T-cell (primary cell): ENCODE results near the gene MCM5. TPM values are rescaled to one million over a fixed set of nuclear protein-coding genes. Genes with fewer than 3 reads are reported as not detected.

Experiments
- ATAC-seq, 4 experiments: fragments of 200-7000 bp in 3 of 4; fragments of 150-1000 bp in 1 of 4; cut with Tn5 transposase; replicated peaks in 1 of 4; 1 replicate in 3 of 4; 2 replicates in 1 of 4; pipeline ENCODE4 v1.10.0; 2021; ENCODE audit warnings: moderate library complexity in 3 of 4, mild to moderate bottlenecking in 2 of 4, moderate number of reproducible peaks in 1 of 4
- CTCF ChIA-PET, 2 donors: fragments of 300-600 bp; sonication (Branson Sonifier 250); formaldehyde crosslinking; loops; one replicate each; lab custom pipeline; 2022; ENCODE audit warnings: antibody characterized with exemption in 2 of 2; lab: Charles Lee
- POLR2A ChIA-PET, 2 donors: fragments of 300-600 bp; sonication (Branson Sonifier 250); formaldehyde crosslinking; loops; one replicate each; lab custom pipeline; 2022; ENCODE audit warnings: antibody characterized with exemption in 2 of 2; lab: Charles Lee
- DNase-seq, 35 experiments: peaks; one replicate each; pipeline versions ENCODE4 v3.0.0 to v3.0.0-alpha.2; 2013 to 2023
- H3K27ac ChIP-seq: one replicate; pipeline ENCODE4 v1.5.1; 2013; ENCODE audit warnings: low read length
- H3K27me3 ChIP-seq, 2 experiments: replicated peaks in 1 of 2; 1 replicate in 1 of 2; 2 replicates in 1 of 2; pipeline versions ENCODE4 v1.6.1 to v1.7.0; 2013; ENCODE audit warnings: low read length in 1 of 2, mixed read lengths in 1 of 2; ENCODE audit not compliant: control insufficient read depth in 2 of 2, insufficient read depth in 2 of 2; ENCODE audit errors: extremely low read depth in 1 of 2
- H3K36me3 ChIP-seq, 2 donors: 1 replicate in 1 of 2; 2 replicates in 1 of 2; pipeline versions ENCODE4 v1.6.1 to v1.7.0; 2013; ENCODE audit warnings: low read length in 1 of 2; ENCODE audit not compliant: control insufficient read depth in 2 of 2, insufficient read depth in 1 of 2; ENCODE audit errors: extremely low read depth in 1 of 2
- H3K4me1 ChIP-seq, 2 experiments: 1 replicate in 1 of 2; 2 replicates in 1 of 2; pipeline versions ENCODE4 v1.6.1 to v1.7.0; 2013; ENCODE audit warnings: low read length in 2 of 2, mixed read lengths in 1 of 2; ENCODE audit not compliant: insufficient read depth in 2 of 2, control insufficient read depth in 1 of 2; ENCODE audit errors: extremely low read depth in 1 of 2
- H3K4me3 ChIP-seq, 2 donors: 1 replicate in 1 of 2; 2 replicates in 1 of 2; pipeline versions ENCODE4 v1.5.1 to v1.7.0; 2013; ENCODE audit warnings: mild to moderate bottlenecking in 2 of 2, low read length in 1 of 2, moderate library complexity in 1 of 2; ENCODE audit not compliant: control insufficient read depth in 1 of 2; ENCODE audit errors: extremely low read depth in 1 of 2
- H3K9me3 ChIP-seq: 2 replicates; pipeline ENCODE4 v1.7.0; 2013
- H3K27ac Mint-ChIP-seq, 2 donors: one replicate each; pipeline ENCODE4 v1.8.0; 2020 to 2021; ENCODE audit warnings: mild to moderate bottlenecking in 2 of 2, mixed read lengths in 2 of 2
- H3K27me3 Mint-ChIP-seq, 2 donors: one replicate each; pipeline ENCODE4 v1.8.0; 2021 to 2022; ENCODE audit warnings: mixed read lengths in 2 of 2
- H3K36me3 Mint-ChIP-seq: one replicate; pipeline ENCODE4 v1.8.0; 2021; ENCODE audit warnings: mixed read lengths
- H3K4me1 Mint-ChIP-seq, 3 donors: one replicate each; pipeline ENCODE4 v1.8.0; 2020 to 2022; ENCODE audit warnings: mixed read lengths in 3 of 3, mild to moderate bottlenecking in 1 of 3
- H3K4me3 Mint-ChIP-seq, 3 donors: one replicate each; pipeline ENCODE4 v1.8.0; 2020 to 2022; ENCODE audit warnings: mild to moderate bottlenecking in 3 of 3, mixed read lengths in 3 of 3, moderate library complexity in 3 of 3
- H3K9me3 Mint-ChIP-seq, 3 donors: one replicate each; pipeline ENCODE4 v1.8.0; 2020 to 2022; ENCODE audit warnings: mixed read lengths in 3 of 3
- WGBS: methylation state at CpG from one replicate; pipeline ENCODE4 v1.1.5; 2013; ENCODE audit warnings: missing lambda C conversion rate; ENCODE audit not compliant: insufficient coverage; 5-methylcytosine and 5-hydroxymethylcytosine counted together
- total RNA-seq, 35 experiments: library from RNA in 6 of 35; stranded (reverse) in 6 of 35; fragments of 120-200 nt in 1 of 35; gene quantifications; one replicate each; pipeline versions ENCODE4 v1.2.1 to v1.2.4 and lab custom pipeline; 2013 to 2026

Gene MCM5
- total RNA-seq, 5 donors from 2014 or later (not counting 1 experiment from before 2014, with no cell fraction given): 34.7 to 66.8 (median 58.7) TPM

- peaks cover 0 to 45% of the 10 kb centered on the region in 2 experiments for H3K27me3 ChIP-seq
- no peaks in the 10 kb centered on the region for H3K36me3 ChIP-seq
- peak overlapping the region; percentile 25 to 43 for H3K4me3 ChIP-seq
- Mint-ChIP-seq H3K27ac (peak overlapping the region in 1 of 2 donors; percentile 11), H3K4me1 (peaks cover 12 to 27% (median 23%) of the 10 kb centered on the region in 3 donors), H3K36me3 (no peaks in the 10 kb centered on the region), H3K9me3 (no peaks in the 10 kb centered on the region), H3K27me3 (peaks cover 19 to 39% of the 10 kb centered on the region in 2 donors), H3K4me3 (peak overlapping the region; percentile 13 to 64 (median 45))
- H3K4me1 ChIP-seq: peaks cover 0 to 23% of the 10 kb centered on the region in 2 experiments
- WGBS: 88% methylated on average over 4 of the region's 5 CpGs
- H3K27ac ChIP-seq: no peak overlapping the region
- DNase-seq (no peak), ATAC-seq (peak in 1 of 4 experiments; percentile 16)
- CTCF ChIA-PET: no interaction called here
- H3K9me3 ChIP-seq: no peaks in the 10 kb centered on the region
- POLR2A ChIA-PET: no interaction called here
Measured at GRCh38 chr22:35381424-35382009, 18.4 kb upstream of the MCM5 start.

DNA sequence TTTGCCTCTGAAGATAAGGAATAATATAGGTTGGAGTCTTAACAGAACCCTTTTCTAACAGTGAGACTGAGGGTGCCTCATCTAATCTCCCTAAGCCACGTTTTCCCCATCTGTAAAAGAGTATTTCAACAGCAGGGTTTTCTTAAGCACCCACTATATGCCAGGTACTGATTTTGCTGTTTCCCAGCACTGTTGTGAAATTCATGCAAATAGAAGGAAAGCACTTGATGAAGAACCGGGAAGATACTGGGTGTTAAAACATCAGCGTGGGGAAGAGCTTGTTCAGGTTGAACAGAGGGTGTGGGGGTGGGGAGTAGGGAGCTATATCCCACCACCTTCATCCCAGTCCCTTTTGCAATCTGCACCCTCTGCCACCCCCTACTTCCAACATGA is 16.3 kb upstream of the MCM5 start:
- H3K4me3 Mint-ChIP-seq: no peak overlapping the region
- peaks cover 19 to 47% of the 10 kb centered on the region in 2 donors for H3K27me3 Mint-ChIP-seq
- H3K9me3 ChIP-seq: no peaks in the 10 kb centered on the region
- no peaks in the 10 kb centered on the region for H3K9me3 Mint-ChIP-seq
- 80% methylated on average over 1 of the region's 3 CpGs for WGBS
- no peak overlapping the region for H3K4me3 ChIP-seq
- no peaks in the 10 kb centered on the region for H3K36me3 ChIP-seq
- DNase-seq (no peak), ATAC-seq (no peak)
- ChIA-PET POLR2A (no interaction called here), CTCF (no interaction called here)
- no peak overlapping the region for H3K27ac ChIP-seq
- H3K27ac Mint-ChIP-seq: no peak overlapping the region
- no peaks in the 10 kb centered on the region for H3K36me3 Mint-ChIP-seq
- H3K4me1 ChIP-seq: peaks cover 0 to 14% of the 10 kb centered on the region in 2 experiments
- H3K4me1 Mint-ChIP-seq: peaks cover 0 to 15% (median 12%) of the 10 kb centered on the region in 3 donors
- H3K27me3 ChIP-seq: peaks cover 0 to 57% of the 10 kb centered on the region in 2 experiments

- Mint-ChIP-seq H3K4me1 (peaks cover 0 to 15% (median 12%) of the 10 kb centered on the region in 3 donors), H3K27me3 (peaks cover 23 to 50% of the 10 kb centered on the region in 2 donors), H3K9me3 (no peaks in the 10 kb centered on the region), H3K4me3 (no peak overlapping the region), H3K27ac (no peak overlapping the region), H3K36me3 (no peaks in the 10 kb centered on the region)
- 83% methylated on average over 2 of the region's 4 CpGs for WGBS
- CTCF ChIA-PET: interaction anchor here (0.5 to 1.1 kb wide), 2 partner anchors 13 to 237 kb away, joined by 3 to 5 read pairs; no protein-coding TSS in a partner anchor
- DNase-seq (no peak), ATAC-seq (no peak)
- Histone ChIP-seq H3K4me1 (peaks cover 0 to 14% of the 10 kb centered on the region in 2 experiments), H3K36me3 (no peaks in the 10 kb centered on the region), H3K27me3 (peaks cover 0 to 58% of the 10 kb centered on the region in 2 experiments), H3K4me3 (no peak overlapping the region), H3K9me3 (no peaks in the 10 kb centered on the region), H3K27ac (no peak overlapping the region)
- POLR2A ChIA-PET: no interaction called here
Measured at GRCh38 chr22:35384527-35384926, 15.4 kb upstream of the MCM5 start.

- no peak overlapping the region for H3K4me3 ChIP-seq
- H3K4me1 ChIP-seq: peaks cover 0 to 14% of the 10 kb centered on the region in 2 experiments
- CTCF ChIA-PET: interaction anchor here in 1 of 2 donors (1.1 kb wide), 1 partner anchor 236 kb away, joined by 3 read pairs; no protein-coding TSS in a partner anchor
- 94% methylated on average over 2 of the region's 6 CpGs for WGBS
- Mint-ChIP-seq H3K9me3 (no peaks in the 10 kb centered on the region), H3K4me1 (peaks cover 0 to 15% (median 12%) of the 10 kb centered on the region in 3 donors), H3K4me3 (no peak overlapping the region), H3K27me3 (peaks cover 25 to 56% of the 10 kb centered on the region in 2 donors), H3K27ac (no peak overlapping the region), H3K36me3 (no peaks in the 10 kb centered on the region)
- H3K36me3 ChIP-seq: no peaks in the 10 kb centered on the region
- no peak overlapping the region for H3K27ac ChIP-seq
- peaks cover 0 to 64% of the 10 kb centered on the region in 2 experiments for H3K27me3 ChIP-seq
- POLR2A ChIA-PET: interaction anchor here in 1 of 2 donors (0.6 kb wide), 2 partner anchors 54 to 1349 kb away, joined by 6 to 9 read pairs; no protein-coding TSS in a partner anchor
- DNase-seq (no peak), ATAC-seq (no peak)
- no peaks in the 10 kb centered on the region for H3K9me3 ChIP-seq
Measured at GRCh38 chr22:35384975-35385588, 14.9 kb upstream of the MCM5 start.

DNA sequence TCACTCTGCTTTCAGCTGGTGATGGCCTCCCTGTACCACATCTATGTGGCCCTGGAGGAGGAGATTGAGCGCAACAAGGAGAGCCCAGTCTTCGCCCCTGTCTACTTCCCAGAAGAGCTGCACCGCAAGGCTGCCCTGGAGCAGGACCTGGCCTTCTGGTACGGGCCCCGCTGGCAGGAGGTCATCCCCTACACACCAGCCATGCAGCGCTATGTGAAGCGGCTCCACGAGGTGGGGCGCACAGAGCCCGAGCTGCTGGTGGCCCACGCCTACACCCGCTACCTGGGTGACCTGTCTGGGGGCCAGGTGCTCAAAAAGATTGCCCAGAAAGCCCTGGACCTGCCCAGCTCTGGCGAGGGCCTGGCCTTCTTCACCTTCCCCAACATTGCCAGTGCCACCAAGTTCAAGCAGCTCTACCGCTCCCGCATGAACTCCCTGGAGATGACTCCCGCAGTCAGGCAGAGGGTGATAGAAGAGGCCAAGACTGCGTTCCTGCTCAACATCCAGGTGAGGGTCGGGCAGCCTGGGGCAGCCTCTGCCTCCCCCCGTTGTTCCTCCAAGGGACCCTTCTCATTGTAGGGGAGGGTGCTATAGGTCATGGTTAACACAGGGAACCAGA is 13.2 kb upstream of the MCM5 start:
- peaks cover 0 to 56% of the 10 kb centered on the region in 2 experiments for H3K27me3 ChIP-seq
- DNase-seq (no peak), ATAC-seq (peak in 1 of 4 experiments; percentile 17)
- no peaks in the 10 kb centered on the region for H3K9me3 ChIP-seq
- no peaks in the 10 kb centered on the region for H3K36me3 Mint-ChIP-seq
- POLR2A ChIA-PET: no interaction called here
- 92% methylated on average over 19 of the region's 19 CpGs for WGBS
- peaks cover 0 to 3% (median 3%) of the 10 kb centered on the region in 3 donors for H3K4me1 Mint-ChIP-seq
- no peaks in the 10 kb centered on the region for H3K36me3 ChIP-seq
- no peak overlapping the region for H3K4me3 Mint-ChIP-seq
- H3K4me1 ChIP-seq: no peaks in the 10 kb centered on the region
- no peak overlapping the region for H3K4me3 ChIP-seq
- H3K27ac ChIP-seq: no peak overlapping the region
- CTCF ChIA-PET: no interaction called here
- H3K27ac Mint-ChIP-seq: no peak overlapping the region
- no peaks in the 10 kb centered on the region for H3K9me3 Mint-ChIP-seq
- peaks cover 18 to 50% of the 10 kb centered on the region in 2 donors for H3K27me3 Mint-ChIP-seq

DNA sequence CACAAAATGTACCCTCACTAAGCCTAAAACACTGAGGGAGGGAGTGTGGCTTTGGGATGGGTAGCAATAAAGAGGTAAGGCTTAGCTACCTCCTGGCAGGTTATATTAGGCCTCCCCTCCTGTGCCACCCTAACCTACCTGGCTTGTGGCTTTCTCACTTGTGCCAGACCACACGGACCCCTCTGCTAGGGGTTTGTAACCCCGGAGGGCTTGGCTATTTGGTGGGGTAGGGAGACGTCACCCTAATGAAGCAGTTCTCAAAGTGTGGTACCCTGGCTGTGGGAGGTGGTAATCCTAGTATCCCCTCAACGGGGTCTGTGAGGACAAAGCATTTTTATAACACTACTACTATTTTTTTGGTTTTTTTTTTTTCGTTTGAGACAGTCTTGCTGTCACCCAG is 9.0 kb upstream of the MCM5 start:
- ChIA-PET CTCF (no interaction called here), POLR2A (interaction anchor here in 1 of 2 donors (0.7 kb wide), 1 partner anchor 17 kb away, joined by 5 read pairs; no protein-coding TSS in a partner anchor)
- no peak overlapping the region for H3K27ac ChIP-seq
- Mint-ChIP-seq H3K27me3 (peaks cover 6 to 24% of the 10 kb centered on the region in 2 donors), H3K4me1 (peaks cover 0 to 3% (median 0%) of the 10 kb centered on the region in 3 donors), H3K9me3 (no peaks in the 10 kb centered on the region), H3K27ac (no peak overlapping the region), H3K4me3 (no peak overlapping the region), H3K36me3 (no peaks in the 10 kb centered on the region)
- no peaks in the 10 kb centered on the region for H3K4me1 ChIP-seq
- no CpG with 5 or more reads among the region's 5 CpGs for WGBS
- H3K36me3 ChIP-seq: no peaks in the 10 kb centered on the region
- H3K27me3 ChIP-seq: peaks cover 0 to 25% of the 10 kb centered on the region in 2 experiments
- no peak overlapping the region for H3K4me3 ChIP-seq
- H3K9me3 ChIP-seq: no peaks in the 10 kb centered on the region
- ATAC-seq: no peak
- DNase-seq: no peak
